Fibroblast of skin of scalp (primary cell): Measurements from ENCODE around the gene FKRP. TPM values are rescaled to one million over a fixed set of nuclear protein-coding genes. Genes with fewer than 3 reads are reported as not detected.
"Not testable (repeated sequence)": the region's sequence is repeated elsewhere in the genome, so short reads cannot be mapped to it uniquely, and the experiment has no call there.

Experiments used
- DNase-seq: peaks from one replicate; pipeline ENCODE4 v3.0.0-alpha.2; 2013
- polyA plus RNA-seq, 2 experiments: library from polyadenylated mRNA; unstranded; fragments of 120-200 nt; gene quantifications; one replicate each; pipeline ENCODE4 v1.2.1, GENCODE V29; 2013; ENCODE audit not compliant: insufficient read length in 2 of 2

Gene FKRP, protein sequence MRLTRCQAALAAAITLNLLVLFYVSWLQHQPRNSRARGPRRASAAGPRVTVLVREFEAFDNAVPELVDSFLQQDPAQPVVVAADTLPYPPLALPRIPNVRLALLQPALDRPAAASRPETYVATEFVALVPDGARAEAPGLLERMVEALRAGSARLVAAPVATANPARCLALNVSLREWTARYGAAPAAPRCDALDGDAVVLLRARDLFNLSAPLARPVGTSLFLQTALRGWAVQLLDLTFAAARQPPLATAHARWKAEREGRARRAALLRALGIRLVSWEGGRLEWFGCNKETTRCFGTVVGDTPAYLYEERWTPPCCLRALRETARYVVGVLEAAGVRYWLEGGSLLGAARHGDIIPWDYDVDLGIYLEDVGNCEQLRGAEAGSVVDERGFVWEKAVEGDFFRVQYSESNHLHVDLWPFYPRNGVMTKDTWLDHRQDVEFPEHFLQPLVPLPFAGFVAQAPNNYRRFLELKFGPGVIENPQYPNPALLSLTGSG
- 27.3 TPM for polyA plus RNA-seq (2013, experiment 1 of 2; ENCODE audit: insufficient read length)
- 25.5 TPM for polyA plus RNA-seq (2013, experiment 2 of 2; ENCODE audit: insufficient read length)

DNA sequence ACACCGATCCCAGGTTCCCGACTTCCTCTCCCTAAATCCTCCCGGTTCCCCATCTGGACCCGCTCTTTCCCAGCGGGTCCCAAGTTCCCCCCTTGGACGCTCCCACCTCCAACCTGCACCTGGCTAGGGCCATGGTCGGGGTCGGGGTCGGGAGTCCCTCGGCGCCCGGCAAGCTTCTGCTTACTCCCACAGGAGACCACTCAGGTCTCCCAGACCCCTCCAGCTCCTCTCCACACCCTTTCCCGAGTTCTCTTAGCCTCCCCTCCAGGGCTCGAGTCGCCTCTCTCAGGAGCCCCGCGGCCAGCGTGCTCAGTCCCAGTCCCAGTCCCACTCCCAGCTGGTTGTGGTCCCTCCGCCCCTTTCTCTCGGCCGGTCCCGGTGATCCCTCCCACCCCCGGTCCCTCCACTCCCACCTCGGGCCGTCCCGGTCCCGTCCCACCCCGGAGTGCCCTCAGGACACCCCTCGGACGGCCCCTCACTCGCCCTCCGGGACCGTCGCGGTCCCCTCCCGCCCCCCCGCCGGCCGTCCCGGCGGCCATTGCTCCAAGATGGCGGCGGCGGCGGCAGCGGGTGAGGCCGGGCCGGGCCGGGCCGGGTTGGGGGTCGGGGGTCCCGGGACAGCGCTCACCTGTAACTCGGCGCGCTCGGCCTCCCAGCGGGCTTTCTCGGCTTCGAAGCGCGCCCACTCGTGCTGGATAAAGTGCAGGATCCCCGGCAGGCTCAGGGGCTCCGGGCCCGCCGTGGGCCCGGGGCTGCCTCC, at the start of gene FKRP:
TSS of gene FKRP (plus strand) at position 537 of the 760 bp plus-strand sequence. CDS start 9,394 bp downstream, outside the sequence.
- no peak for DNase-seq

DNA sequence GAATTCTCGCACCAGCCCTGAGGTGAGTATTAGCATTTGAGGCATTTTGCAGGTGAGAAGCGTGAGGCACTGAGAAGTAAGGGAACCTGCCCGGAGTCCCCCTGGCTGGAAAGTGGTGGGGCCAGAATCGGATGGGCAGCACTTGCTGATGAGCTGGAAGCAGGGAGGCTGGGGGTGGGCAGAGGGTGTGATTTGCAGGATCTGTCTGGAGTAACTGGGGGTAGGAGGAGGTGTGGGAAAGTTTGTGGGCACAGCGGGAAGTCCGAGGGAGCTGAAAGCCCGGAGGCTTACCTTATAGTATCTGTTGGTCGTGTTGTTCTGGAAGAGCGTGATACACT, 49.0 kb upstream of the FKRP start:
- no peak for DNase-seq

DNA sequence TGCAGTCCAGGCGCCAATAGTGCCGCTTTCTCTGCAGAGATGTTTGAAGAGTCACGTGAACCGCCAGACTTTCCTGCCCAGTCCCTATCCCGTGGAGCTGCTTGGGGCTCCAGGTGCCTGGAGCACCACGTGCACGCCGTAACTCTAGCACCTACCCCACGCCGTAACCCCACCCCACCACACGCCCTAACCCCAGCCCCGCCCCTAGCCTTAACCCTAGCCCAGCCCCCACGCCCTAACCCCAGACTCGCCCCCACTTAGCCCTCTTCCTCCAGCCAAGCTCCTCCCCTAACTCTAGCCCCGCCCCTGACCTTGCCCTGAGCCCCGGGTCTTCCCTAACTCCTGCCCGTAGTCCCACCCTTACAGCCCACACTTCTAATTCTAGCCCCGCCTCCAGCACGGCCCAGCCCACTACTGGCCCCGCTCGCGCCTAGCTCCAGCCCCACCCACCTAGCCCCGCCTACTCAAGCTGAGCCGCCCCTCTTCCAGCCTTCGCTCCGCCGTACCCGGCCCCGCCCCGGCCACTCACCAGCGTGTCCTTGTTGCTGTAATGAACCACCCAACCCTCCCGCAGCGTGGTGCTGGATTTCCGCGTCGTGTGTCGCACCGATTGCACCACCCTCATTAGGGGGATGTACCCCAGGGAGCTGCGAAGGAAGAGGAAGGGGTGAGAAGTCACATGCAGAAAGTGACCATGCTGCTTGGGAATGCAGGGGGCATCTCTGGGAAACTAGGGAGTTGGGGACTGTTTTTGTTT, 48.5 kb upstream of the FKRP start:
- DNase-seq: peak; percentile 81

DNA sequence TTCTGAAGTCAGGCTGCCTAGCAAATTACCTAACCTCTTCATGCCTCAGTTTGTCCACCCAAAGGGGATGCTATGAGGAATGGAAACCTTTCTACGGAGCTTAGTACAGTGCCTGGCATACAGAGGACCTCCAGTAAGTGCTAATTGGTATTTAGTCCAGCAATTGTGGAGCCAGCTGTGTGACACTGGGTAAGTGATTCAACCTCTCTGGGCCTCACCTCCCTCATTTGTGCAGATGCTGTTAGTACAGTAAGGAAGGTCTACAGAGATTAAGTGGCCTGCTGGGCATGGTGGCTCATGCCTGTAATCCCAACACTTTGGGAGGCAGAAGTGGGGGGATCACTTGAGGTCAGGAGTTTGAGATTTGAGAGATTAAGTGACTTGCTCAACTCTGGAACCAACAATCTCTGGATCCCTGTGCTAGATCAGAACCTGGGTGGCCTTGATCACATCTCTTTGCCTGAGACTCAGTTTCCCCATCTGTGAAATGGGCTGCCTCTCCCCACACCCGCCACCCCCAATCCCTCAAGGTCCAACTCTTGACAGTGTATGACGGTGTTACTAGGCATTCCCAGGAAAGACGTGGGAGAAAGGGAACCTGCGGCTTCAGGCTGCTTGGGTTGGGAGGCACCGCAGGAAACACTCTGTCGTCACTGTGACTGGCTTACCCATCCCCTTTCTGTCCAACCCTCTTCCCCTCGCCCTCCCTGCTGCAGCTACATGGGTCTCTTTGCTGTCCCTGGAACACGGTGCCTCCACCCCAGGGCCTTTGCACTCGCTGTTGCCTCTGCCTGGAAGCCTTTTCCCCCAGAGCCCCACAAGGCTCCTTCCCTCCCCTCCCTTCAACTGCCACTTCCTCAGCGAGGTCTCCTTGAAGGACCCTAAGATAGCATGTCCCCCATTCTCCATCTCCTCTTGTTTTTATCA, 47.2 kb upstream of the FKRP start:
- DNase-seq: no peak

DNA sequence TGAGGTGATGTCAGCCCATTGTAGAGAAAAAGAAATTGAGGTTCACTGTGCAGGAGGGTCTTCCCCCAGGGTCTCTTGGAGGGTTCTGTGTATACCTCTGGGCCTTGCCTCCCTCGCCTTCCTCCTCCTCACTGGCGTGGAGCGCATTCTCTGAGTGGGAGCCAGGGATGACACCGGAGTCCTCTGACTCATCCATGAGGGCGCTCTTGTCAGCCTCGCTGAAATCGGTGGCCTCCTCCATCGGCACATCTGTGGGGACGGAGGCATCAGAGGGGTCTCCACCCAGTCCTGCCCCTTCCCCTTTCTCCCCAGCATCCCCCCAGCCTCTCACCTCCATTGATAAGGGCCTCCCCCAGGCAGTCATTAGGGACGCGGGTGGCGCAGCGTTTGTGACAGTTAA, 45.2 kb upstream of the FKRP start:
- DNase-seq: no peak

DNA sequence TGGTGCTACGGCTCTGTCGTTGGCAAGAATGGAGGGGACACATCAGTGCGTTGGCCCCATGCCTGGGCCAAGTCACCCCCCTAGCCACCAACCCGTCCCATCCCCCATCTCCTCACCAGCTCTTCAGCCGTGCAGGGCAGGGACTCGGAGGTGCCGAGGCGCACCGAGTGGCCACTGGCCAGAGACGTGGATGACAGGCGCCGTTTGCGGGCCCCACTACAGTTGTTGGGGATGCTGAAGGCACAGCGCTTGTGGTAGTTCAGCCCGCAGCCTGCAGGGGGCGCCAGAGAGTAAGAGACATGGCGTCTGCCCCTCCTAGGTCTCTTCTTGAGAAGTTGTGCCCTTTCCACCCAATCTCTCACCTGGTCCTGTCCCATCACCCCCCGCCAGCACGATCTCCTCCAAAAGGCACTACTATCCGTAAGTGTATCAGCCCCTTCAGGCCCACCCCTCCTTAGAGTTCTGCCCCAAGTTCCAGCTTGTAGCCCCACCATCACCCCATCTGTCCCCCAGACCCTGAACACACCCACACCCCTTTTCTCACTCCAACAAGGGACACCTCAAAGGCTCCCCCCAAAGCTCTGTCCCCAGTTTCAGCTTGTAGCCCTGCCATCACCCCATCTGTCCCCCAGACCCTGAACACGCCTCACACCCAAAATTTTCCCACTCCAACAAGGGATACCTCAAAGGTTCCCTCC, 41.3 kb upstream of the FKRP start:
- peak; percentile 40 for DNase-seq

DNA sequence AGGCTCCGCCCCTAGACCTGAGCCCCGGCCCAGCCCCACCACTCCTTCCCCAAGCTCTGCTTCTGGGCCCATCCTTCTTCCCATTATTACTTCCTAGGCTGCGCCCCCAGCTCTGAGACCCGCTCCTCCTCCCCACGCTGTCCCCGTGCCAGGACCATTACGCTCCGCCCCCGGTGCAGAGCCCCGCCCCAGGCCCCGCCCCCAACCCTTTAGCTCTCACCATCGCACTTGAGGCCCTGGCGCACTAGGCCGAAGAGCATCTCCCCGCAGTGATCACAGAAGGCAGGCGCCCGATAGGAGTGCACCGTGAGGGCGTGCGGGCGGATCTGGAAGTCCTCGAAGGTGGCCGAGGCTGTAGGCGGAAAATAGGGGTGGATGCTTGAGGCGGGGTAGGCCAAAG, 35.2 kb upstream of the FKRP start:
- no peak for DNase-seq

DNA sequence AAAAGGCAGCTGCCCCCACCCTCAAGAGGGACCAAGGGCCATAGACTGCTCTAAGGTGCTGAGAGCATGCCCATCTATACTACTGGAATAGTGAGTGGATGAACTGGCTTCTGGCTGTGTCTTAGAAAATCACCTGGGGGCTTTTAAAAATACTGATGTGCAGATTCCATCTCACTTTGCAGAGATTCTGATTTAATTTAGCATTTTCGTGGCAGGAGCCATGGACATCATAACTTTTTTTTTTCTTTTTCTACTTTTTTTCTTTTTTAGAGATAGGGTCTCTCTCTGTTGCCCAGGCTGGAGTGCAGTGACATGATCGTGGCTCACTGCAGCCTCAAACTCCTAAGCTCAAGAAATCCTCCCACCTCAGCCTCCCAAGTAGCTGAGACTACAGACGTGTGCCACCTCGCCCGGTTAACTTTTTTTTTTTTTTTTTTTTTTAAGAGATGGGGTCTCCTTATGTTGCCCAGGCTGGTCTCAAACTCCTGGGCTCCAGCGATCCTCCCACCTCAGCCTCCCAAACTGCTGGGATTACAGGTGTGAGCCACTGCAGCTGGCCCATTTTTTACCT, 33.0 kb upstream of the FKRP start:
- not testable (repeated sequence) for DNase-seq

DNA sequence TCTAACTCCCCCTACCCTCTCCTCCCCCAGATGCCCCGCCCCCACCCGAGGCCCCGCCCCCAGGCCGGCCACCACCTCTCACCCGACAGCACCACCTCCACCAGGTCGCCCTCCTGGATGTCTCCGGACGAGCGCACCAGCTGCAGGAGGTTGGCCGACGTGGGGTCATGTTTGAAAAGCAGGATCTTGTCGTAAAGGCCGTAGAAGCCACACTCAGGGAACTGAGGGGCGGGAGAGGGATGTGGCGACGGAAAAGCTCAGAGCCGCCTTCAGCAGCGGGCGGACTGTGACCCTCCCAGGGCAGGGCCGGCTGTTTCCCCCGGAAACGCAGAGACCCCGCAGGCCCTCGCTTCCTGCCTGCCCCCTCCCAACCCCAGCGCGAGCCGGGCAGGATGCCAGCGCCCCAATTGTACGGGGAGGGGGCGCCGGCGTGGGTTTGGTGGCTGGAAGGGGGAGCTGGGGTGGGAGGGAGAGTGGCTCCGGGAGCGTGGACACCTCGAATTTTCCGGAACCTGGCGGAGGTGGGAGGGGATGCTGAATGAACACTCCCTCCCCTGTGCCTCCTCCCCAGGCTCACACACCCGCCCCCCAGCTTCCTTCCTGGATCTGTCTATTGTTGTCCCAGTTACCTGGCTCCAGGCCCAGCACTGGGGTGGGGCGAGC, 31.9 kb upstream of the FKRP start:
- DNase-seq: peak; percentile 71

DNA sequence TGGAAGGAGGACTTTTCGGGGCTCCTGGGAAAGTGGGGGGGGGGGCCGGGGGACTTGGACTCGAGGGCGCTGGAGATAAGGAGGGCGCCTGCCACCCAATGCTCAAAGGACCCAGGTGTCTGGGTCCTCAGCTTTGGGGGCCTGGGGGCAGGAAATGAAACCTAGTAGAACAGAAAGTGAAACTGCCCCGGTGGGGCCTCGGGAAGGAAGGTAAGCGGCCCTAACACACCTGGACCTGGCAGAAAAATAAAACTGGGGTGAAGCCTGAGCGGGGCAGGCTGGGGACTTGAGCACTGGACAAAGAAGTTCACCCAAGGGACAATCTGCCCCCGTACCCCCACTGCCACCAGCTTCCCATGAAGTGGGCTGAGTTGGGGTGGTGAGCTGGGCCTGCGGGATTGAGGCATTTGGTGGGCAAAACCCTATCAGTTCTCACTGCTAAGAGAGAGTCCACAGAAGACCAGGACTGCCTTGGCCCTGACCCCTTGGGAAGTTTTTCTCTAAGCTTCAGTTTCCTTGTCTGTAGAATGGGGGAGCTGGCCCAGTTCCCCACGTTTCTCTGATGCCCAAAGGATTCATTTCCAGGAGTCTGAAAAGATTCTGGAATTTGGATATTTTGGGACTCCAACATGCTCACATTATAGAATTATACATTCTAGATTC, 31.3 kb upstream of the FKRP start:
- DNase-seq: no peak

DNA sequence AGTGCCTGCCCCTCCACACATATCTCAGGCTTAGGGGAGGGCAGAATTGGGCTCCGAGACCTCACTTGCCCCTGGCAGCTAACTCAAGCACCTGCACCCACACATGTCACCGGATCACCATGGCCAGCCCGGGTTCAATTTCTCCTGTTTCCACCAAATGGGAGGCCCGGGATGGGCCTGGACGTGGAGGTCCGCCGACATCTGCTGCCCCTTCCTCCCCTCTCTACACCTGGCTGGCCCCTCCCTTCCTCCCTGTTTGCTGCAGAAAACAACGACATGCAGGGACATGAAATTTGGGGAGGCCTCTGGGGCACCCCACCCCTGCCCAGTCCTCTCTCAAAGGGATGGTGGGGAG, 30.3 kb upstream of the FKRP start:
- DNase-seq: no peak

DNA sequence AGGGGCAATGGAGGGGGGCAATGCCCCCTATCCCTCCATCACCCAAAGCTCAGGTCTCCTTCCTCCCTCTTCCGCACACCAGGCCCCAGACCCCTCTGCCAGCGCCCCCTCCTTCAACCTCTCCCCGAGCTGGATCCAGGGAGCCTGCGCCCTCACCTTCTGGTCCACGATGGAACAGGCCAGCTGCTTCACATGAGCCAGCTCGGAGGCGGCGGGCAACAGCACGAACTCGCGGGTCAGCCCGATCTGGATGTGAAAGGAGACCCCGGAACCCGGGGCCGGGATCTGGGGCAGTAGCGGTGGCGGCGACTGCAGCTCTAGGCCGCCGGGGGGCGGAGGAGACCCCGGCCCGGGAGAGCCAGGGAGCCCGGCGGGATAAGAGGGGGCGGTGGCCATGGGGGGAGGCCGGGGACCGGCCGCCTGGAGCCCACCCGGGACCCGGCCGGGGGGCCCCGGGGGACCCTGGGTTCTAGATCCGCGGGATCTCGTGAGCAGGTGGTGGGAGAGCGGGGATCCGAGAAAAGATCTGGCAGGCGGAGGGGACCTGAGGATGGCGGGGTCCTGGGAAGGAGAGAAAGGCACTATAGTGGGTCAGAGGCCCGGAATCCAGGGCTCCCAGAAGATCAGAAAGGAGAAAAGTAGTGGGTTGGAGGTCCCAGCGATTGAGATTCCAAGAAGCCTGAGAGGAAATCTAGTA, 29.7 kb upstream of the FKRP start:
- DNase-seq: no peak

DNA sequence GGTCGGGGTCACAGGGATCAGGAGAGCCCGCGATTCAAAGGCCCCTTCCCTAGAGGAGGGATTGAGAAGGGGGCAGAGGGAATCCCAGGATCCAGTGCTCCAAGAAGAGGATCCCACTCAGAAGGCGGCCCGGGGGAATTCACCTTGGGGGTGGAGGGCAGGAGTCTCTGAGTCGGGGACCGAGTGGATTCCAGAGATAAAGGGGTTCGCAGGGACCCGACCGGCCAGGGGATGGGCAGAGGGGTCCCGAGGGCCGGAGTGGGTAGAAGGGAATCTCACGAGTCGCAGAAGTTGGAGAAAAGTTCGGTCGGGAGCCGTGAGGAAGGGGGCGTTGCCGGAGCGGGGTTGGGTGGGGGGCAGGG, 29.2 kb upstream of the FKRP start:
- DNase-seq: no peak

DNA sequence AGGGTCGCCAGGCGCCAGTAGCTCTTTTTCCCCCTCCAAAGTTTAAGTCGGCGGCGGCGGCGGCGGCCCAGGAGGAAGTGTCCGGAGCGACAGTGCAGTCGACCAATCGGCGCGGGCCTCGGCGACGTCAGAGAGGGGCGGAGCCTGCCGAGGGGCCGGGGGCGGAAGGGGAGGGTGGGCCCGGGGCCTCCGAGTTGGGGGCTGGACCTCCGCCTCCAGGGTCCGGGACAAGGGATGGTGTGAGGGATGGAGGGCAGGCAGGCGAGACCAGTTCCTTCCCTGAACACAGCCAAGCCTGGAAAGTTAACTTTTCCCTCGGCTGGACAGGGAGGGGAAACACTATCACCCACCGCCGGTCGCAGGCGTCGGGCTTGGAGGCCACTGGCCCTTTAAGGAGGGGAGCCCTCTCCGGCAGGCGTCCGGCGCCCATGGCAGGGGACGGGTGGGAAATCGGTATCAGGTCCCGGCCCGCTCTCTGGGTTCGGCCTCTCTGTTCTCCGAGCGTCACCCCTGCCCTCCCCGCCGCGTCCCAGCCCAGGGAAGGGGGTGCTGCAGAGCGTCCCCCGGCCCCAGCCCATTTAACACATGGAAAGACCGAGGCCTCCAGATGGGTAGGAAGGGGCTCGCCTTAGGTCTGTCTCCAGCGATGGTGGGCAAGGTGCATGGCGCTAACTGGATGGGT, 28.7 kb upstream of the FKRP start, which contains the start of gene PRKD2:
TSS of gene PRKD2 (minus strand) at position 81 of the 682 bp plus-strand sequence. CDS start 744 bp downstream, outside the sequence.
- DNase-seq: peak; percentile 85

DNA sequence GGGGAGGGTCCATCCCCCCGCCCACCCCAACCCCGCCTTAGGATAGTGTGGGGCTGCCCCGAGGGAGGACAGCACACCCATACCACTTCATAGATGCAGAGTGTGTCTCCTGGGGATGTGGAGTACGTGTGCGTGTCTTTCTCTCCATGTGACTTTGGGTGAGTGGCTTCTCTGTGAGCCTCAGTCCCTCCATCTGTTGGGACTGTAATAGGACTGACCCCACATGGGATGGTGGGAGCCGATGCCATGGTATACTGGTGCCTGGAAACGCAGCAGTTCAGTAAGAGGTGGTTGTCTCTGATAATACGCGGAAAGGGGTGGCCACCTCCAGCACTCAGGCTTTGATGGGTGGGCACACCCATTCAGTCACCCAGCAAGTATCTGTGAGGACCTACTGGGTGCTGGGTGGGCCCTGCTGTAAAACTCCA, 28.1 kb upstream of the FKRP start:
- no peak for DNase-seq

DNA sequence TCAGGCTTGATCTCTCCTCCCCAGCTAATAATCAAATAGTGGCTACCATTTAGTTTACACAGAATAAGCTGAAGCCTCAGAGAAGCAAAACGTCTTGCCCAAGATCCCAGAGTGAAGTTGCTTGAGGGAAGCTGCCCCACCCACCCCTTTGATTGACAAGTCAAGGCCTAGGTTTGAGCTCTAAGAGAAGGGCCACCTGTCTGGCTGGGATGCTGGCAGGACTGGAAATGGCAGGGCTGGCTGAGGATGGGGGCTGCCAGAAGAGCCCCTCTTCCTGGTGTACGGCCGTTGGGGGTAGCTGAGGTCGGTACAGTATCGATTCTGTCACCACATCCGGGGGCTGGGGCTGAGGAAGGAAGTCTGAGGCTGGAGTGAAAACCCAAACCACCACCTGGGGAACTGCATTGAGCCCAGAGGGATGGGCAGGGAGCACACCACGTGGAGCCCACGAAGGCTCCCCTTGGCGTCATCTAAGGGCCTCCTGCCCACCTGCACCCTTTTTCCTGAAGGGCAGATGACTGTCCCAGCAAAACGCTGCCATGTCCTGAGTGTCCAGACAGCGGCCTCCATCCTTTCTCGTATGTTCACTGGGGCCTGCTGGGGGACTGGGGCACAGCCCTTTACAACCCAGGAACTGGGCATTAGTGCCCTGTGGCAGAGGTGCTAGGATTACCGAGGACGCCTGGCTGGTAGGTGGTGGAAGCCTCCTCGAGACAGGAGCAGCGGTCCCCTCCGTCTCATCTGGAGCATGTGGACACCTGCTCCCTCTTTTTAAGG, 27.5 kb upstream of the FKRP start:
- DNase-seq: no peak

DNA sequence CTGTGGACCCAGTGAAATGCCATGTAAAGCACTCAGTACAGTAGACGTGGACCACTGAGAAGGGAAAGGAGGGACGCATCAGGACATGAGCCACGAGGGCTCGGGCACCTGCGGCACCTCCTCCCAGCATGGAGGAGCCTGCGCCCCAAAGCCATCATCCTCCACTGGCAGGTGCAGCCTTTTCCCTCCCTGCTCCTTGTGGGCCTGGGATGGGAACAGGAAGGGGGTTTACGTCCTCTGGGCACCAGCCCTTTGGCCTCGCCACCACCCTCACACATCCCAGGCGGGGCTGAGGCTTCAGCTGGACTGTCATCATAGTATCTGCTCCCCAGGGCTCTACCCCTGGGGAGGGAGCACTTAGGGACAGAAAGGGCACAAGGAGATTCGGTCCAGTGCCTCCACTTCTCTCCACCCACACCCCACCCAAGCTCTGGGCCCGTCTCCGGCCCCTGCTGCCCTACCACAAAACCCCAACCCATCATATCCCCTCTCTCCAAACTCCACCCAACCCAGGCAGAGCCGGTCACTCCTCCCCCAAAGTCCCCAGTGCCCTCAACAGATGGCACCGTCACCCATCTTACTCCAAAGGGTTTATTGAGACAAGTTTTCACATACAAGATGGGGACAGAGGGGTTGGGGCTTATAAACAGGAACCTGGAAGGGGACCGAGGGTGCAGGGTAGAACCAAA, 26.8 kb upstream of the FKRP start:
- no peak for DNase-seq
